Measurements from ENCODE around the gene VTA1.
"Not testable (repeated sequence)": the region's sequence is repeated elsewhere in the genome, so short reads cannot be mapped to it uniquely, and the experiment has no call there.

GRCh38 chr6:142229518-142230270 lies 82.6 kb downstream of the VTA1 start:
- not testable (repeated sequence) for TF ChIP-seq CTCF (IDR thresholded peaks at IDR 0.05); POLR2A (IDR thresholded peaks at IDR 0.05; ENCODE audit: low read depth)

Measured in esophagus muscularis mucosa (tissue), 3 donors.